ENCODE measurements around the gene MAST4.

The MAST4 gene

GRCh38 chr5:66595756-66596635, at the start of gene MAST4:
Gene MAST4 (plus strand): TSS chr5:66596393. CDS start chr5:66596656, 263 bp downstream.
- no peak for TF ChIP-seq CTCF (IDR thresholded peaks at IDR 0.05; ENCODE audit: unreplicated experiment in 3 of 3)
- Mint-ChIP-seq H3K36me3 (ENCODE audit: low read depth) (no peaks in the 10 kb centered on the region), H3K27ac (peak within 1 kb of the TSS in 2 of 3 experiments; percentile 36 to 63), H3K9me3 (no peaks in the 10 kb centered on the region), H3K4me1 (peaks cover 20% of the 10 kb centered on the region), H3K27me3 (ENCODE audit: low read depth) (peaks cover 72% of the 10 kb centered on the region), H3K4me3 (peak within 1 kb of the TSS; percentile 87 to 98 (median 96))

GRCh38 chr5:66546541-66546940, 49.7 kb upstream of the MAST4 start:
- H3K4me1 Mint-ChIP-seq = no peaks in the 10 kb centered on the region
- H3K27ac Mint-ChIP-seq = no peak overlapping the region
- no peak overlapping the region for H3K4me3 Mint-ChIP-seq
- H3K36me3 Mint-ChIP-seq (ENCODE audit: low read depth) = no peaks in the 10 kb centered on the region
- H3K9me3 Mint-ChIP-seq = peaks cover 18% of the 10 kb centered on the region
- no peak for TF ChIP-seq CTCF (IDR thresholded peaks at IDR 0.05; ENCODE audit: unreplicated experiment in 3 of 3)
- H3K27me3 Mint-ChIP-seq (ENCODE audit: low read depth) = peaks cover 6% of the 10 kb centered on the region

- H3K36me3 Mint-ChIP-seq (ENCODE audit: low read depth) = no peaks in the 10 kb centered on the region
- H3K4me1 Mint-ChIP-seq = no peaks in the 10 kb centered on the region
- H3K27me3 Mint-ChIP-seq (ENCODE audit: low read depth) = no peaks in the 10 kb centered on the region
- no peak overlapping the region for H3K27ac Mint-ChIP-seq
- TF ChIP-seq CTCF (IDR thresholded peaks at IDR 0.05; ENCODE audit: unreplicated experiment in 3 of 3) = no peak
- H3K9me3 Mint-ChIP-seq = peaks cover 23% of the 10 kb centered on the region
- H3K4me3 Mint-ChIP-seq = no peak overlapping the region
Measured at GRCh38 chr5:66551338-66551737, 44.9 kb upstream of the MAST4 start.

- Mint-ChIP-seq H3K27me3 (ENCODE audit: low read depth) (no peaks in the 10 kb centered on the region), H3K4me3 (no peak overlapping the region), H3K4me1 (no peaks in the 10 kb centered on the region), H3K27ac (no peak overlapping the region), H3K36me3 (ENCODE audit: low read depth) (no peaks in the 10 kb centered on the region), H3K9me3 (peaks cover 23% of the 10 kb centered on the region)
- no peak for TF ChIP-seq CTCF (IDR thresholded peaks at IDR 0.05; ENCODE audit: unreplicated experiment in 3 of 3)
Measured at GRCh38 chr5:66551945-66552344, 44.2 kb upstream of the MAST4 start.

GRCh38 chr5:66553368-66553912, 42.8 kb upstream of the MAST4 start:
- Mint-ChIP-seq H3K36me3 (ENCODE audit: low read depth) (no peaks in the 10 kb centered on the region), H3K4me1 (no peaks in the 10 kb centered on the region), H3K4me3 (no peak overlapping the region), H3K27me3 (ENCODE audit: low read depth) (no peaks in the 10 kb centered on the region), H3K9me3 (peaks cover 14% of the 10 kb centered on the region), H3K27ac (no peak overlapping the region)
- TF ChIP-seq CTCF (IDR thresholded peaks at IDR 0.05; ENCODE audit: unreplicated experiment in 3 of 3) = no peak

All from nephron (organoid).